Embryonic facial prominence (tissue), 1 donor: ENCODE measurements around the gene GOLGA1.
"Not testable (repeated sequence)": the region's sequence is repeated elsewhere in the genome, so short reads cannot be mapped to it uniquely, and the experiment has no call there.

Experiments
- DNase-seq: peaks from one replicate; pipeline ENCODE4 v3.0.0-alpha.2; 2016; ENCODE audit errors: extremely low spot score

GOLGA1 gene

GRCh38 chr9:124940894-124941678 is at the start of gene GOLGA1:
Gene GOLGA1 (minus strand): TSS chr9:124941083. CDS start chr9:124938711, 2,372 bp downstream.
- peak; percentile 88 for DNase-seq

GRCh38 chr9:124983698-124984097 is 42.8 kb upstream of the GOLGA1 start:
- no peak for DNase-seq

GRCh38 chr9:124980431-124980830 is 39.5 kb upstream of the GOLGA1 start:
- no peak for DNase-seq

GRCh38 chr9:124975131-124975530 is 34.2 kb upstream of the GOLGA1 start:
- no peak for DNase-seq

GRCh38 chr9:124973807-124974206 is 32.9 kb upstream of the GOLGA1 start:
- no peak for DNase-seq

GRCh38 chr9:124972241-124972770 is 31.4 kb upstream of the GOLGA1 start:
- DNase-seq = no peak

GRCh38 chr9:124969401-124969800 is 28.5 kb upstream of the GOLGA1 start:
- DNase-seq = no peak

- no peak for DNase-seq
These were observed 27.4 kb upstream of the GOLGA1 start for GRCh38 chr9:124968238-124968637.

- DNase-seq = not testable (repeated sequence)
These were observed 25.1 kb upstream of the GOLGA1 start for GRCh38 chr9:124965775-124966568.

GRCh38 chr9:124964604-124965003 is 23.7 kb upstream of the GOLGA1 start:
- no peak for DNase-seq

GRCh38 chr9:124964056-124964455 is 23.2 kb upstream of the GOLGA1 start:
- no peak for DNase-seq

GRCh38 chr9:124960409-124960752 is 19.5 kb upstream of the GOLGA1 start:
- DNase-seq = no peak

- DNase-seq = not testable (repeated sequence)
These were observed 19.0 kb upstream of the GOLGA1 start for GRCh38 chr9:124959671-124960408.

GRCh38 chr9:124954255-124954654 is 13.4 kb upstream of the GOLGA1 start:
- DNase-seq = no peak

GRCh38 chr9:124950050-124950718 is 9.3 kb upstream of the GOLGA1 start:
- DNase-seq = no peak

- DNase-seq = no peak
These were observed 8.5 kb upstream of the GOLGA1 start for GRCh38 chr9:124949387-124949786.

GRCh38 chr9:124947727-124948391 is 7.0 kb upstream of the GOLGA1 start:
- no peak for DNase-seq

GRCh38 chr9:124946167-124946566 is 5.3 kb upstream of the GOLGA1 start:
- no peak for DNase-seq

- peak; percentile 12 for DNase-seq
These were observed 1.0 kb upstream of the GOLGA1 start for GRCh38 chr9:124941679-124942561.

GRCh38 chr9:124940521-124940893 is 376 bp downstream of the GOLGA1 start:
- no peak for DNase-seq
